IMR-90 (cell line): ENCODE data around the gene TCP11X1. TPM values are rescaled to one million over a fixed set of nuclear protein-coding genes. Genes with fewer than 3 reads are reported as not detected.
"Not testable (repeated sequence)": the region's sequence is repeated elsewhere in the genome, so short reads cannot be mapped to it uniquely, and the experiment has no call there.

Experiments used
- ATAC-seq: fragments of 200-7000 bp; cut with Tn5 transposase; 2 replicates; pipeline ENCODE4 v1.9.1; 2020; ENCODE audit warnings: low read depth, mild to moderate bottlenecking, moderate library complexity
- BruUV-seq: library from RNA; stranded (reverse); fragments of 400-500 nt; replicated peaks from 2 replicates; lab custom pipeline; 2021; lab: Mats Ljungman, UMichigan
- CTCF ChIA-PET: fragments of 300-600 bp; formaldehyde crosslinking; extraction: SDS; loops from one replicate; lab custom pipeline; 2021; ENCODE audit warnings: antibody characterized with exemption; lab: Yijun Ruan, JAX
- POLR2A ChIA-PET: fragments of 300-600 bp; sonication (Branson Sonifier 250); formaldehyde crosslinking; loops from one replicate; lab custom pipeline; 2022; ENCODE audit warnings: antibody characterized with exemption; ENCODE audit not compliant: unreplicated experiment; lab: Charles Lee
- DNase-seq: peaks from one replicate; pipeline ENCODE4 v3.0.0; 2013
- H2AFZ ChIP-seq: replicated peaks from 2 replicates; pipeline ENCODE3; 2013; ENCODE audit warnings: low read length, mild to moderate bottlenecking; ENCODE audit not compliant: poor library complexity
- H2AK5ac ChIP-seq: 2 replicates; pipeline ENCODE4 v1.6.1; 2013; ENCODE audit warnings: low read depth, low read length, inconsistent platforms
- H2AK9ac ChIP-seq: replicated peaks from 2 replicates; pipeline ENCODE3; 2013; ENCODE audit warnings: mild to moderate bottlenecking, low read depth, low read length, moderate library complexity; ENCODE audit not compliant: poor library complexity
- H2BK120ac ChIP-seq: 2 replicates; pipeline ENCODE4 v1.6.1; 2013; ENCODE audit warnings: low read depth, low read length, inconsistent platforms
- H2BK15ac ChIP-seq: 3 replicates; pipeline ENCODE4 v1.6.1; 2013; ENCODE audit warnings: low read depth, low read length, inconsistent platforms
- H2BK20ac ChIP-seq: 2 replicates; pipeline ENCODE4 v1.6.1; 2013; ENCODE audit warnings: low read depth, mild to moderate bottlenecking, inconsistent platforms, low read length, moderate library complexity
- H2BK5ac ChIP-seq: 2 replicates; pipeline ENCODE4 v1.6.1; 2013; ENCODE audit warnings: mild to moderate bottlenecking, low read depth, low read length, inconsistent platforms; ENCODE audit not compliant: poor library complexity, severe bottlenecking
- H3K14ac ChIP-seq: replicated peaks from 2 replicates; pipeline ENCODE4 v1.6.1; 2013; ENCODE audit warnings: low read depth, low read length, inconsistent platforms
- H3K18ac ChIP-seq: 2 replicates; pipeline ENCODE4 v1.6.1; 2013; ENCODE audit warnings: low read depth, low read length, control low read depth
- H3K23ac ChIP-seq: 2 replicates; pipeline ENCODE4 v1.6.1; 2013; ENCODE audit warnings: low read depth, low read length, inconsistent platforms
- H3K27ac ChIP-seq: 2 replicates; pipeline ENCODE4 v1.5.1; 2013; ENCODE audit warnings: mild to moderate bottlenecking, control low read depth, low read length; ENCODE audit not compliant: insufficient read depth
- H3K27me3 ChIP-seq: 2 replicates; pipeline ENCODE4 v1.6.1; 2013; ENCODE audit warnings: low read length; ENCODE audit not compliant: control insufficient read depth, insufficient read depth
- H3K36me3 ChIP-seq: 2 replicates; pipeline ENCODE4 v1.6.1; 2013; ENCODE audit warnings: low read length, mixed read lengths; ENCODE audit not compliant: control insufficient read depth, insufficient read depth
- H3K4ac ChIP-seq: 2 replicates; pipeline ENCODE4 v1.6.1; 2013; ENCODE audit warnings: low read depth, low read length, inconsistent platforms
- H3K4me1 ChIP-seq: 2 replicates; pipeline ENCODE4 v1.6.1; 2013; ENCODE audit warnings: low read length, mixed read lengths; ENCODE audit not compliant: control insufficient read depth, insufficient read depth
- H3K4me2 ChIP-seq: 2 replicates; pipeline ENCODE4 v1.6.1; 2013; ENCODE audit warnings: low read depth, mild to moderate bottlenecking, control low read depth, low read length, moderate library complexity
- H3K4me3 ChIP-seq: 2 replicates; pipeline ENCODE4 v1.5.1; 2013; ENCODE audit warnings: low read depth, mild to moderate bottlenecking, control low read depth, low read length, moderate library complexity; ENCODE audit not compliant: insufficient read depth
- H3K56ac ChIP-seq: 2 replicates; pipeline ENCODE4 v1.6.1; 2013; ENCODE audit warnings: low read length, inconsistent platforms; ENCODE audit not compliant: insufficient read depth; ENCODE audit errors: extremely low read depth
- H3K79me1 ChIP-seq, 2 experiments: 2 replicates each; pipeline ENCODE4 v1.6.1; 2013; ENCODE audit warnings: low read length in 2 of 2, inconsistent platforms in 1 of 2, low read depth in 1 of 2
- H3K9ac ChIP-seq: 2 replicates; pipeline ENCODE4 v1.6.1; 2013; ENCODE audit warnings: low read depth, low read length, control low read depth
- H3K9me1 ChIP-seq: 2 replicates; pipeline ENCODE4 v1.6.1; 2013; ENCODE audit warnings: low read length, inconsistent platforms; ENCODE audit not compliant: insufficient read depth
- H3K9me3 ChIP-seq: 2 replicates; pipeline ENCODE4 v1.6.1; 2013; ENCODE audit warnings: low read length; ENCODE audit not compliant: control insufficient read depth, insufficient read depth
- H4K20me1 ChIP-seq: 2 replicates; pipeline ENCODE4 v1.6.1; 2013; ENCODE audit warnings: low read length, inconsistent platforms; ENCODE audit not compliant: insufficient read depth
- H4K5ac ChIP-seq: 2 replicates; pipeline ENCODE4 v1.6.1; 2013; ENCODE audit warnings: mild to moderate bottlenecking, low read depth, low read length, control low read depth
- H4K8ac ChIP-seq, 2 experiments: 2 replicates each; pipeline ENCODE4 v1.6.1; 2013; ENCODE audit warnings: low read depth in 2 of 2, low read length in 2 of 2, control low read depth in 1 of 2, inconsistent platforms in 1 of 2
- H4K91ac ChIP-seq: 2 replicates; pipeline ENCODE4 v1.6.1; 2013; ENCODE audit warnings: low read depth, low read length, inconsistent platforms; ENCODE audit not compliant: insufficient read depth
- CEBPB ChIP-seq: IDR thresholded peaks from 2 replicates; pipeline ENCODE4 v1.6.1; 2012; ENCODE audit warnings: low read depth, low read length, improper control_type of control experiment
- MAFK ChIP-seq: IDR thresholded peaks from 2 replicates; pipeline ENCODE4 v1.6.1; 2012; ENCODE audit warnings: low read depth, low read length, improper control_type of control experiment
- WGBS, 2 experiments: methylation state at CpG; one replicate each; pipeline versions ENCODE4 v1.1.5 to v1.1.7; 2013; ENCODE audit warnings: missing lambda C conversion rate in 2 of 2; ENCODE audit not compliant: insufficient read length in 1 of 2; ENCODE audit errors: extremely low coverage in 2 of 2; 5-methylcytosine and 5-hydroxymethylcytosine counted together
- dilution Hi-C: fragments of 300-500 bp; cut with HindIII; formaldehyde crosslinking; loops from one replicate; pipeline ENCODE4 v1.14.3; 2018; ENCODE audit warnings: low sequenced_read_pairs; ENCODE audit not compliant: unreplicated experiment
- in situ Hi-C: fragments of 300-500 bp; cut with MboI; formaldehyde crosslinking; loops from 3 replicates; pipeline ENCODE4 v1.14.3; 2019; ENCODE audit warnings: low sequenced_read_pairs, inconsistent platforms, mixed read lengths
- intact Hi-C: fragments of 100-400 bp; cut with micrococcal nuclease; formaldehyde crosslinking; loops from 2 replicates; pipeline ENCODE4 v1.10.0; 2022
- polyA plus RNA-seq, 3 experiments: library from polyadenylated mRNA; depleted of rRNA; stranded (reverse); fragments of >200 nt; gene quantifications; 2 replicates each; pipeline ENCODE4 v1.2.3, GENCODE V29; 2012; ENCODE audit warnings: low replicate concordance in 1 of 3
- total RNA-seq: library from RNA; depleted of rRNA; stranded (reverse); fragments of >200 nt; gene quantifications from 2 replicates; pipeline ENCODE4 v1.2.3, GENCODE V29; 2012

TCP11X1 gene
- total and polyA plus RNA-seq, 2 of the 4 experiments (the other 2 are of a cell fraction): not detected

GRCh38 chrX:102185967-102186720 is 29.0 kb upstream of the TCP11X1 start:
- no CpG with 5 or more reads among the region's 7 CpGs for WGBS, 2 experiments
- Histone ChIP-seq H3K9me3 (peaks cover 3% of the 10 kb centered on the region; the same call in 1 of the 2 replicates), H2BK20ac (no peak overlapping the region), H3K4ac (no peak overlapping the region), H3K4me2 (no peak overlapping the region), H2AFZ (no peak overlapping the region), H3K79me1 (no peaks in the 10 kb centered on the region), H4K91ac (no peak overlapping the region), H3K9me1 (no peaks in the 10 kb centered on the region), H2BK15ac (no peak overlapping the region), H2BK5ac (no peak overlapping the region), H3K36me3 (no peaks in the 10 kb centered on the region), H2AK5ac (no peak overlapping the region), H3K9ac (no peak overlapping the region), H3K27ac (no peak overlapping the region), H3K18ac (no peak overlapping the region), H3K14ac (no peak overlapping the region), H4K8ac (no peak overlapping the region), H3K4me3 (no peak overlapping the region), H2AK9ac (no peak overlapping the region), H3K4me1 (no peaks in the 10 kb centered on the region), H3K27me3 (no peaks in the 10 kb centered on the region), H4K20me1 (no peaks in the 10 kb centered on the region), H4K5ac (no peak overlapping the region), H3K56ac (no peak overlapping the region), H3K23ac (no peak overlapping the region), H2BK120ac (no peak overlapping the region)
- in situ Hi-C loops (no loop called here), intact Hi-C loops (no loop called here), dilution Hi-C loops (no loop called here)
- ChIA-PET POLR2A (no interaction called here), CTCF (no interaction called here)
- ATAC-seq (no peak), DNase-seq (no peak)
- TF ChIP-seq MAFK: peak; percentile 88
- no peak for TF ChIP-seq CEBPB
- BruUV-seq: no TSS peak

- WGBS, 2 experiments: no CpG with 5 or more reads among the region's 5 CpGs
- H3K23ac ChIP-seq, POLR2A ChIA-PET, CTCF ChIA-PET, intact Hi-C loops, H4K91ac ChIP-seq, DNase-seq, H2AK9ac ChIP-seq, H3K9me3 ChIP-seq, H3K9me1 ChIP-seq, H3K4me1 ChIP-seq, H2AK5ac ChIP-seq, H2BK120ac ChIP-seq, H3K18ac ChIP-seq, H4K8ac ChIP-seq, in situ Hi-C loops, H3K9ac ChIP-seq, H2BK15ac ChIP-seq, H2BK20ac ChIP-seq, H2BK5ac ChIP-seq, dilution Hi-C loops, H3K27me3 ChIP-seq, H3K4me3 ChIP-seq, H3K4me2 ChIP-seq, H3K27ac ChIP-seq, H4K20me1 ChIP-seq, H3K4ac ChIP-seq, H3K36me3 ChIP-seq, H4K5ac ChIP-seq, ATAC-seq, BruUV-seq, H2AFZ ChIP-seq, H3K79me1 ChIP-seq, H3K14ac ChIP-seq, H3K56ac ChIP-seq: not testable (repeated sequence)
Measured at GRCh38 chrX:102207940-102208339, 7.2 kb upstream of the TCP11X1 start.
